Measurements from ENCODE around the gene ZCCHC7. TPM values are rescaled to one million over a fixed set of nuclear protein-coding genes. Genes with fewer than 3 reads are reported as not detected.

ZCCHC7 gene
- total RNA-seq, 1 donor from 2014 or later = 12.0 TPM

DNA sequence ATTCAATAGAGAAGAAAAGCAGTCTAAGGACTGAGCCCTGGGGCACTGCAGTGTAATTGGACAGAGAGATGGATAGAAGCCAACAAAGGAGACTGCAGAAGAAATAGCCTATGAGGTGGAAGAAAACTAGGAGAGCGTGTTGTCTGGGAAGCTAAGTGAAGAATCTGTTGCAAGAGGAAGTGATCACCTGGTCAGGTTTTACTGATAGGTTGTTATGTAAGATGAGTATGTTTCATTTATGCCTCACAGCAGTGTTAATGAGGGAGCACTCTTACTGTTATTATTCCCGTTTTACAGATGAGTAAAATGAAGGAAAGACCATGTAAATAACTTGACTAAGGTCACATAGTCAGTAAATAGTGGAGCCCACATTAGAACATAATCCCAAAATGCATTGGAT, 222.1 kb downstream of the ZCCHC7 start:
- Mint-ChIP-seq H3K9me3 (ENCODE audit: unreplicated experiment) (no peaks in the 10 kb centered on the region), H3K36me3 (ENCODE audit: low read depth, unreplicated experiment) (no peaks in the 10 kb centered on the region), H3K4me3 (ENCODE audit: unreplicated experiment) (no peak overlapping the region), H3K4me1 (ENCODE audit: unreplicated experiment) (peaks cover 10% of the 10 kb centered on the region), H3K27ac (ENCODE audit: unreplicated experiment) (no peak overlapping the region), H3K27me3 (ENCODE audit: unreplicated experiment) (no peaks in the 10 kb centered on the region)
- TF ChIP-seq, protein P1, sequence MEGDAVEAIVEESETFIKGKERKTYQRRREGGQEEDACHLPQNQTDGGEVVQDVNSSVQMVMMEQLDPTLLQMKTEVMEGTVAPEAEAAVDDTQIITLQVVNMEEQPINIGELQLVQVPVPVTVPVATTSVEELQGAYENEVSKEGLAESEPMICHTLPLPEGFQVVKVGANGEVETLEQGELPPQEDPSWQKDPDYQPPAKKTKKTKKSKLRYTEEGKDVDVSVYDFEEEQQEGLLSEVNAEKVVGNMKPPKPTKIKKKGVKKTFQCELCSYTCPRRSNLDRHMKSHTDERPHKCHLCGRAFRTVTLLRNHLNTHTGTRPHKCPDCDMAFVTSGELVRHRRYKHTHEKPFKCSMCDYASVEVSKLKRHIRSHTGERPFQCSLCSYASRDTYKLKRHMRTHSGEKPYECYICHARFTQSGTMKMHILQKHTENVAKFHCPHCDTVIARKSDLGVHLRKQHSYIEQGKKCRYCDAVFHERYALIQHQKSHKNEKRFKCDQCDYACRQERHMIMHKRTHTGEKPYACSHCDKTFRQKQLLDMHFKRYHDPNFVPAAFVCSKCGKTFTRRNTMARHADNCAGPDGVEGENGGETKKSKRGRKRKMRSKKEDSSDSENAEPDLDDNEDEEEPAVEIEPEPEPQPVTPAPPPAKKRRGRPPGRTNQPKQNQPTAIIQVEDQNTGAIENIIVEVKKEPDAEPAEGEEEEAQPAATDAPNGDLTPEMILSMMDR (IDR thresholded peaks at IDR 0.05; ENCODE audit: unreplicated experiment) = no peak
- no peak for DNase-seq (ENCODE audit: low spot score)

DNA sequence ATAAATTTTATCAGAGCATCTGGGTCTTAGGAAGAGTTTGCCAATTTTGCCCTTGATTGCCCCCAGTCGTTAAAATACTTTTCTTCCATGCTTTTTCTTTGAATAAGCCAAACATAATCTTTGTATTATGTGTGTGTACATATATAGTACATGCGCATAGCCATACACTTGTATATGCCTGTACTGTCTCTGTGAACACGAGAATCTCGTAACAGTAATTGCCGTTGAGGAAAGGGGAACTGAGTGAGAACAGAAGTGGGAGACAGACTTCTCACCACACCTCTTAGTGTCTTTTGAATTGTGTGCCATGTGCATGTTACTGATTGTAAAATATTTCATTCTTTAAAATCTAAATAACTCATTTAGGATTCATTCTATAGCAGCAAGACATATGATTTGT, 222.5 kb downstream of the ZCCHC7 start:
- Mint-ChIP-seq H3K4me3 (ENCODE audit: unreplicated experiment) (no peak overlapping the region), H3K4me1 (ENCODE audit: unreplicated experiment) (peaks cover 6% of the 10 kb centered on the region), H3K36me3 (ENCODE audit: low read depth, unreplicated experiment) (no peaks in the 10 kb centered on the region), H3K27me3 (ENCODE audit: unreplicated experiment) (no peaks in the 10 kb centered on the region), H3K9me3 (ENCODE audit: unreplicated experiment) (no peaks in the 10 kb centered on the region), H3K27ac (ENCODE audit: unreplicated experiment) (no peak overlapping the region)
- DNase-seq (ENCODE audit: low spot score) = no peak
- TF ChIP-seq, protein P1 (IDR thresholded peaks at IDR 0.05; ENCODE audit: unreplicated experiment) = no peak

DNA sequence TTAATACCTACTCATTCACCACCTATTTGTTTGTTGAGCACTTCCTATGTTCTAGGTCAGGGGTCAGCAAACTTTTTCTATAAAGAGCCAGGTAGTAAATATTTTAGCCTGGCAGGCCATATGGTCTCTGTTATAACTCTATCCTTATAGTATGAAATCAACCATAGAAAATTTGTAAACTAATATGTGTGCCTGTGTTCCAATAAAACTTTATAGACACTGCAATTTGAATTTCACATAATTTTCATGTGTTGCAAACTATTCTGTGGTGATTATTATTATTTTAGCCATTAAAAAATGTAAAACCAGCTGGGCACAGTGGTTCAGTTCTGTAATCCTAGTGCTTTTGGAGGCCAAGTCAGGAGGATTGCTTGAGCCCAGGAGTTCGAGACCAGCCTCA, 223.3 kb downstream of the ZCCHC7 start:
- no peak for DNase-seq (ENCODE audit: low spot score)
- Mint-ChIP-seq H3K27ac (ENCODE audit: unreplicated experiment) (no peak overlapping the region), H3K36me3 (ENCODE audit: low read depth, unreplicated experiment) (no peaks in the 10 kb centered on the region), H3K9me3 (ENCODE audit: unreplicated experiment) (no peaks in the 10 kb centered on the region), H3K4me1 (ENCODE audit: unreplicated experiment) (no peaks in the 10 kb centered on the region), H3K27me3 (ENCODE audit: unreplicated experiment) (no peaks in the 10 kb centered on the region), H3K4me3 (ENCODE audit: unreplicated experiment) (no peak overlapping the region)
- TF ChIP-seq, protein P1 (IDR thresholded peaks at IDR 0.05; ENCODE audit: unreplicated experiment) = no peak

DNA sequence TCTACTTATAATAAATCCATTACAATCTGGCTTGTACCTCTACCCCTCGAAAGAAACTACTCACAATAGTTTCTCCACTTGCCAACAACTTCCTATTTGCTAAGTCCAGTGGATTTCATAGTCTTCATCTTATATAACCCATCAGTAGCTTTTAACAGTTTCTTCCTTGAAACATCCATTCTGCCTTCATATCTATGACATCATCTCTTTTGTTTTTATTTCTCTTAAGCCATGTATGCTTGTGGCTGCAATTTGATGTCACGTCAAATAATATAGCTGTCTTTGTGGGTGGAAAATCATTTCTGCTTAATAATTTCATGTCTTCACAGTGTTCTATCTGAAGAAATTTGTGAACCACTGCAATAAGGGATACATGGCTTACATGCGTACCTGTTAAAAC, 224.7 kb downstream of the ZCCHC7 start:
- H3K27me3 Mint-ChIP-seq (ENCODE audit: unreplicated experiment) = no peaks in the 10 kb centered on the region
- no peaks in the 10 kb centered on the region for H3K36me3 Mint-ChIP-seq (ENCODE audit: low read depth, unreplicated experiment)
- no peak for DNase-seq (ENCODE audit: low spot score)
- H3K9me3 Mint-ChIP-seq (ENCODE audit: unreplicated experiment) = no peaks in the 10 kb centered on the region
- H3K4me3 Mint-ChIP-seq (ENCODE audit: unreplicated experiment) = no peak overlapping the region
- H3K27ac Mint-ChIP-seq (ENCODE audit: unreplicated experiment) = no peak overlapping the region
- TF ChIP-seq, protein P1 (IDR thresholded peaks at IDR 0.05; ENCODE audit: unreplicated experiment) = no peak
- no peaks in the 10 kb centered on the region for H3K4me1 Mint-ChIP-seq (ENCODE audit: unreplicated experiment)

DNA sequence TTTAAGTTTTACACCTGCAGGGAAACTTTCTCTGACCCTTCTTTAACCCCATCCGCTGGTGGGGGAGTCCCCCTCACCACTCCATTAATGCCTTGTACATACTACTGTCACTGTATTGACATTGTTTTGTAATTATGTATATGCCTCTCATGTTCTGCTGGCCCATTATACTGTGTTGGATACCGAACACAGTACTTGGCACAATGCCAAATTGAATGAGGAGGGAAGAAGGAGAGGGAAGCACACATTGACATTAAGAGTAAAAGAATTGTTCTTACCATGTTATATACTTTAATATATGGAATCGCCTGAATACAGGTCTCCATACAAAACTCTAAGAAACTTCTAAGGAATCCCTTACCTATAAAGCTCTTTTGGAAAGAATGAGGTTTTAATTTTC, 228.5 kb downstream of the ZCCHC7 start:
- Mint-ChIP-seq H3K4me3 (ENCODE audit: unreplicated experiment) (no peak overlapping the region), H3K4me1 (ENCODE audit: unreplicated experiment) (no peaks in the 10 kb centered on the region)
- TF ChIP-seq, protein P1 (IDR thresholded peaks at IDR 0.05; ENCODE audit: unreplicated experiment) = no peak

More for the DNA sequence above, 228.5 kb downstream of the ZCCHC7 start:
- no peak for DNase-seq (ENCODE audit: low spot score)
- Mint-ChIP-seq H3K36me3 (ENCODE audit: low read depth, unreplicated experiment) (peaks cover 7% of the 10 kb centered on the region), H3K27me3 (ENCODE audit: unreplicated experiment) (no peaks in the 10 kb centered on the region), H3K9me3 (ENCODE audit: unreplicated experiment) (no peaks in the 10 kb centered on the region), H3K27ac (ENCODE audit: unreplicated experiment) (no peak overlapping the region)
